ENCODE results near the gene LGALS3BP. TPM values are rescaled to one million over a fixed set of nuclear protein-coding genes. Genes with fewer than 3 reads are reported as not detected.

LGALS3BP gene
- total and polyA plus RNA-seq, 2 of the 13 experiments (the other 11 are each of a cell fraction or from before 2014, with no cell fraction given) = 137 to 332 TPM

GRCh38 chr17:78925662-78926555, 53.8 kb downstream of the LGALS3BP start (continued):
- TF ChIP-seq KLF11 (CRISPR knock-in tag; IDR thresholded peaks at IDR 0.05) (no peak), ZFY (CRISPR knock-in tag; IDR thresholded peaks at IDR 0.05) (0 out of 2 replicates have a peak, but pooled peaks have one; percentile 6), NFYC (CRISPR knock-in tag; IDR thresholded peaks at IDR 0.05) (peak; percentile 56), ZNF577 (CRISPR knock-in tag; IDR thresholded peaks at IDR 0.05; ENCODE audit: borderline replicate concordance, low read depth) (no peak), ZNF18 (CRISPR knock-in tag; IDR thresholded peaks at IDR 0.05; ENCODE audit: insufficient replicate concordance) (peak; percentile 57)

- no peak within 1 kb of the TSS for H2AFZ ChIP-seq (ENCODE audit: low read length)
- H3K79me2 ChIP-seq (ENCODE audit: insufficient read depth, low read length) = no peaks in the 10 kb centered on the region
- ATAC-seq = peak; percentile 79
- intact Hi-C loops (cut with micrococcal nuclease; ENCODE audit: unreplicated experiment) (loop anchor here (5.0 kb wide), 2 partner anchors 37 to 783 kb away; no protein-coding TSS in a partner anchor), in situ Hi-C loops (cut with HindIII; ENCODE audit: extremely low pct_ligation_motif_present, low pct_unique_long_range_greater_than_20kb) (no loop called here)
- H4K20me1 ChIP-seq (ENCODE audit: insufficient read depth, low read length) = no peaks in the 10 kb centered on the region
- peaks cover 51% of the 10 kb centered on the region for H3K4me1 ChIP-seq (ENCODE audit: insufficient read depth, low read length)
- H3K36me3 ChIP-seq (replicated peaks in 1 of 2; ENCODE audit: control insufficient read depth in 1 of 2, insufficient read depth in 2 of 2, low read length in 2 of 2) = no peaks in the 10 kb centered on the region
- DNase-seq (ENCODE audit: low spot score) = peak; percentile 70
- H3K27ac ChIP-seq (ENCODE audit: extremely low read length, insufficient read depth, low read length) = peak within 1 kb of the TSS; percentile 59
- no peaks in the 10 kb centered on the region for H3K9me3 ChIP-seq (ENCODE audit: low read length)
- peak within 1 kb of the TSS; percentile 78 for H3K9ac ChIP-seq (ENCODE audit: insufficient read depth, low read depth, low read length)
- POLR2A ChIA-PET = interaction anchor here (1.9 to 2.8 kb wide), 2 partner anchors 9 to 101 kb away, joined by 9 to 10 read pairs; no protein-coding TSS in a partner anchor
- CTCF ChIA-PET (ENCODE audit: low intra/inter-chr PET ratio, low total read pairs) = no interaction called here
- 1% methylated on average over 11 of the region's 52 CpGs for WGBS (ENCODE audit: low lambda C conversion rate)
- no peak for FAIRE-seq
- H3K27me3 ChIP-seq (ENCODE audit: control insufficient read depth in 1 of 2, insufficient read depth in 2 of 2, low read length in 2 of 2) = peaks cover 6 to 32% of the 10 kb centered on the region in 2 experiments; a peak in 3 of 5 replicates
- H3K4me2 ChIP-seq (ENCODE audit: low read depth, low read length) = peak within 1 kb of the TSS; percentile 98
- no TSS peak for BruUV-seq (replicated peaks)
- H3K4me3 ChIP-seq (replicated peaks in 1 of 3; ENCODE audit: insufficient read depth in 1 of 3, low read depth in 2 of 3, low read length in 3 of 3) = peak within 1 kb of the TSS; percentile 78 to 82 (median 78)
- TF ChIP-seq PATZ1 (CRISPR knock-in tag; IDR thresholded peaks at IDR 0.05) (peak; percentile 31), ZNF468 (CRISPR knock-in tag; IDR thresholded peaks at IDR 0.05) (no peak), ZNF20 (CRISPR knock-in tag; IDR thresholded peaks at IDR 0.05) (no peak), CEBPB (IDR thresholded peaks at IDR 0.05; ENCODE audit: borderline replicate concordance, low read depth, low read length) (no peak), GPN1 (CRISPR knock-in tag; IDR thresholded peaks at IDR 0.05; ENCODE audit: borderline replicate concordance) (no peak), KDM2A (CRISPR knock-in tag; IDR thresholded peaks at IDR 0.05; ENCODE audit: borderline replicate concordance, low read depth) (peak; percentile 21; the same call in 1 of the 2 replicates), HNF1B (CRISPR knock-in tag; IDR thresholded peaks at IDR 0.05) (no peak), TFDP1 (CRISPR knock-in tag; IDR thresholded peaks at IDR 0.05; ENCODE audit: borderline replicate concordance) (peak; percentile 65; the same call in 1 of the 2 replicates), POLR2G (IDR thresholded peaks at IDR 0.05; ENCODE audit: low read depth, low read length) (peak; percentile 66)
Observed at GRCh38 chr17:78925234-78925633, 54.5 kb downstream of the LGALS3BP start, which contains the start of gene TIMP2. TSS of gene TIMP2 (minus strand) at chr17:78925387. CDS start at chr17:78925088, 299 bp downstream.

Measured in HepG2 (cell line).